Natural killer cell (primary cell): ENCODE measurements around the gene EXOC3L4. TPM values are rescaled to one million over a fixed set of nuclear protein-coding genes. Genes with fewer than 3 reads are reported as not detected.
"Not testable (repeated sequence)": the region's sequence is repeated elsewhere in the genome, so short reads cannot be mapped to it uniquely, and the experiment has no call there.

ENCODE experiments used
- ATAC-seq, 3 donors: fragments of 150-1000 bp in 2 of 3; fragments of 200-7000 bp in 1 of 3; cut with Tn5 transposase; 1 replicate in 1 of 3; 2 replicates in 2 of 3; pipeline ENCODE4 v1.10.0; 2021; ENCODE audit warnings: mild to moderate bottlenecking in 2 of 3, moderate library complexity in 2 of 3
- DNase-seq, 2 donors: peaks; one replicate each; pipeline versions ENCODE4 v3.0.0 to v3.0.0-alpha.2; 2013 to 2021; ENCODE audit warnings: mixed read lengths in 1 of 2
- H3K27ac ChIP-seq: one replicate; pipeline ENCODE4 v1.5.1; 2013; ENCODE audit warnings: mild to moderate bottlenecking, low read length
- H3K27me3 ChIP-seq: one replicate; pipeline ENCODE4 v1.6.1; 2013; ENCODE audit warnings: low read length; ENCODE audit not compliant: control insufficient read depth, insufficient read depth
- H3K36me3 ChIP-seq: one replicate; pipeline ENCODE4 v1.6.1; 2013; ENCODE audit warnings: low read length; ENCODE audit not compliant: control insufficient read depth, insufficient read depth
- H3K4me1 ChIP-seq: one replicate; pipeline ENCODE4 v1.6.1; 2013; ENCODE audit warnings: low read length; ENCODE audit not compliant: control insufficient read depth, insufficient read depth
- H3K4me3 ChIP-seq: one replicate; pipeline ENCODE4 v1.5.1; 2013; ENCODE audit warnings: low read length
- H3K9me3 ChIP-seq: one replicate; pipeline ENCODE4 v1.6.1; 2013; ENCODE audit warnings: low read length; ENCODE audit not compliant: control insufficient read depth, insufficient read depth
- H3K27ac Mint-ChIP-seq, 2 donors: one replicate each; pipeline ENCODE4 v1.8.0; 2022; ENCODE audit warnings: mild to moderate bottlenecking in 2 of 2, mixed read lengths in 2 of 2, moderate library complexity in 1 of 2
- H3K27me3 Mint-ChIP-seq, 2 donors: one replicate each; pipeline ENCODE4 v1.8.0; 2022; ENCODE audit warnings: low read depth in 2 of 2, mixed read lengths in 2 of 2
- H3K36me3 Mint-ChIP-seq: one replicate; pipeline ENCODE4 v1.8.0; 2022; ENCODE audit warnings: mixed read lengths
- H3K4me1 Mint-ChIP-seq, 2 donors: one replicate each; pipeline ENCODE4 v1.8.0; 2022; ENCODE audit warnings: mixed read lengths in 2 of 2
- H3K4me3 Mint-ChIP-seq: one replicate; pipeline ENCODE4 v1.8.0; 2022; ENCODE audit warnings: mild to moderate bottlenecking, moderate library complexity, mixed read lengths
- H3K9me3 Mint-ChIP-seq, 2 donors: one replicate each; pipeline ENCODE4 v1.8.0; 2022; ENCODE audit warnings: mixed read lengths in 2 of 2
- WGBS: methylation state at CpG from one replicate; pipeline ENCODE4 v1.1.7; 2013; ENCODE audit warnings: missing lambda C conversion rate; ENCODE audit not compliant: insufficient coverage; 5-methylcytosine and 5-hydroxymethylcytosine counted together
- intact Hi-C: fragments of 100-400 bp; cut with micrococcal nuclease; formaldehyde crosslinking; loops from one replicate; pipeline ENCODE4 v1.14.2; 2022
- total RNA-seq, 4 donors: library from RNA; stranded (reverse); fragments of 120-200 nt in 1 of 4; gene quantifications; one replicate each; pipeline versions ENCODE4 v1.2.3 to v1.2.4, GENCODE V29; 2013 to 2022
- TF ChIP-seq, protein P1 (sequence below): fragments of 200-600 bp; IDR thresholded peaks from one replicate; pipeline ENCODE4 v1.8.0; 2022; ENCODE audit warnings: antibody characterized with exemption

The EXOC3L4 gene
- total RNA-seq, 3 donors from 2014 or later (not counting 1 experiment from before 2014, with no cell fraction given) = not detected

DNA sequence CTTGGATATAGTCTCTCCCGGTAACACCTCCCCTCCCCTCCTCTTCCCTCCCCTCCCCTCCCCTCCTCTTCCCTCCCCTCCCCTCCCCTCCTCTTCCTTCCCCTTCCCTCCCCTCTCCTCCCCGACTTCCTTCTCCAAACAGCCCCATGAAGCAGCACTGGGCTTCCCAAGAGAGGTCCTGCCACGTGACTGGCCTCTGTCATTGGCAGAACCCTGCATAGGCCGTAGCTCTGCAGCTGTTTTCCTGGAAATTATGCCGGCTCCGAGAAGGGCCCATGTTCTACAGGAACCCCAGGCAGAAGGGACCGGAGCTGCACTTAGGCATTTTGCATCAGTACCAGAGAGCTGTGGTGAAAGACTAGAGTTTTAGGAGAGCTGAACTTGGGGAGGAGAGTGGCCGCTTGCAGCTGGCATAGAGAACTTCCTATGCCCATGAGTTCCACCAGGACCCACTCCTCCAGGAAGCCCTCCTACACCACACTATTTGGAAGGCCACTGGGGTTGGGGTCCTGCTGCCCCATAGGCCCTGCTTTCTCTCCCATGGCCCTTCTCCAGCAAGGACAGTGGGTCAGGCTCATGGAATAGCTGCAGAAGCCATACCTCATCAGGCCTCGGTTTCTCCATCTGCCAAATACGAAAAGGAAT, 23.6 kb downstream of the EXOC3L4 start:
- Mint-ChIP-seq H3K4me1 (peaks cover 5 to 6% of the 10 kb centered on the region in 2 donors), H3K4me3 (no peak overlapping the region), H3K27ac (no peak overlapping the region), H3K36me3 (no peaks in the 10 kb centered on the region), H3K27me3 (peaks cover 12 to 27% of the 10 kb centered on the region in 2 donors), H3K9me3 (no peaks in the 10 kb centered on the region)
- ATAC-seq (no peak), DNase-seq (no peak)
- Histone ChIP-seq H3K36me3 (no peaks in the 10 kb centered on the region), H3K27me3 (peaks cover 9% of the 10 kb centered on the region), H3K4me3 (no peak overlapping the region), H3K4me1 (peaks cover 38% of the 10 kb centered on the region), H3K9me3 (no peaks in the 10 kb centered on the region), H3K27ac (peak overlapping the region; percentile 48)
- TF ChIP-seq, protein P1, sequence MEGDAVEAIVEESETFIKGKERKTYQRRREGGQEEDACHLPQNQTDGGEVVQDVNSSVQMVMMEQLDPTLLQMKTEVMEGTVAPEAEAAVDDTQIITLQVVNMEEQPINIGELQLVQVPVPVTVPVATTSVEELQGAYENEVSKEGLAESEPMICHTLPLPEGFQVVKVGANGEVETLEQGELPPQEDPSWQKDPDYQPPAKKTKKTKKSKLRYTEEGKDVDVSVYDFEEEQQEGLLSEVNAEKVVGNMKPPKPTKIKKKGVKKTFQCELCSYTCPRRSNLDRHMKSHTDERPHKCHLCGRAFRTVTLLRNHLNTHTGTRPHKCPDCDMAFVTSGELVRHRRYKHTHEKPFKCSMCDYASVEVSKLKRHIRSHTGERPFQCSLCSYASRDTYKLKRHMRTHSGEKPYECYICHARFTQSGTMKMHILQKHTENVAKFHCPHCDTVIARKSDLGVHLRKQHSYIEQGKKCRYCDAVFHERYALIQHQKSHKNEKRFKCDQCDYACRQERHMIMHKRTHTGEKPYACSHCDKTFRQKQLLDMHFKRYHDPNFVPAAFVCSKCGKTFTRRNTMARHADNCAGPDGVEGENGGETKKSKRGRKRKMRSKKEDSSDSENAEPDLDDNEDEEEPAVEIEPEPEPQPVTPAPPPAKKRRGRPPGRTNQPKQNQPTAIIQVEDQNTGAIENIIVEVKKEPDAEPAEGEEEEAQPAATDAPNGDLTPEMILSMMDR = no peak
- intact Hi-C loops = no loop called here
- whole genome bisulfite sequencing = 44% methylated on average over 8 of the region's 10 CpGs

DNA sequence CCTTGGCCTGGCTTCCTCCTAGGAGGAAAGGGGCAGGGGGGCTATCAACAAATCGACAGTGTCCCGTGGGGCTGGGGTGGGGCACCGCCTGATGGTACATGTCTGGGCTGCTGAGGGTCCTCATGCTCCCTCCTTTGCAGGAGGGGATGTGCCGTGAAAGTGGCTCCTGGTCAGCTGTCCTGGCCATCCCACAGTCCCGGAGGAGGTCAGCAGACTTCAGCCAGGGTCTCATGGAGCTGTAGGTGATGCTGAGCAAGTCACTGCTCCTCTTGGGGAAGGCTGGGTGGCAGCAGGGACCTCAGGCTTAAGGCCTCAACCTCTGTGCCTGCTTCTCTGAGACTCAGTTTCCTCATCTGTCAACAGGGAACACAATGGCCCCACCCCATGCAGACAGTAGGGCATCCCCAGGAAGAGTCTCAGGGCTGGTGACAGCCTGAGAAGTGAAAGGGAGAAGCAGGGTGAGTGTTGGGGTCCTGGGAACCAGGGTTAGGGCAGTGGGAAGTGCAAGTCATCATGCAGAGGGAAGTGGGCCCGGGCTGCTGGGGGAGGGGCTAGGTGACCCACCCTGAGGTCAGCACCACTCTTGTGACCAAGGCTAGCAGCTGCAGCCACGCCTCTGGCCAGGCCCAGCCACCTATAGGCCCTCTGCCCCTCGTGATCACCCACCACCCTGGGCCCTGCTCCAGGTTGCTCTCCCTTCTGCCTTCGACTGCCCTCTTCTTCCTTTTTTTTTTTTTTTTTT, 24.3 kb downstream of the EXOC3L4 start:
- no peak overlapping the region for H3K4me3 ChIP-seq

DNA sequence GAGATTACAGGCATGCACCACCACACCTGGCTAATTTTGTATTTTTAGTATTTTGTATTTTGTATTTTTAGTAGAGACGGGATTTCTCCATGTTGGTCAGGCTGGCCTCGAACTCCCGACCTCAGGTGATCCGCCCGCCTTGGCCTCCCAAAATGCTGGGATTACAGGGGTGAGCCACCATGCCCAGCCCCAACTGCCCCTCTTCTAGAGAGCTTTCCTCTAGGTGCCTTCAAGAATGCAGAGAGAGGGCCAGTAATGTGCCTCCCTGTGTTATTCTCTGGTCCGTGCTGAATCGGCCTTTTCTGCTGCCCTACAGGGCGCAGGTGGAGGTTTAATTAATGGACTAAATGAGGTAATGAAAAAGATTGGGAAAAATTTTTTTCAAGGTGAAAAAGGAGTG, 25.0 kb downstream of the EXOC3L4 start:
- Mint-ChIP-seq H3K4me1 (peaks cover 5 to 12% of the 10 kb centered on the region in 2 donors), H3K27me3 (peaks cover 16 to 32% of the 10 kb centered on the region in 2 donors)
- H3K4me1 ChIP-seq = peaks cover 42% of the 10 kb centered on the region
- DNase-seq, H3K9me3 Mint-ChIP-seq, intact Hi-C loops, H3K4me3 Mint-ChIP-seq, H3K4me3 ChIP-seq, ATAC-seq, H3K27ac Mint-ChIP-seq, H3K27ac ChIP-seq, H3K36me3 Mint-ChIP-seq, H3K9me3 ChIP-seq, H3K36me3 ChIP-seq: not testable (repeated sequence)
- WGBS = 88% methylated on average over 8 of the region's 8 CpGs
- H3K27me3 ChIP-seq = peaks cover 14% of the 10 kb centered on the region

More for the DNA sequence above, 24.3 kb downstream of the EXOC3L4 start:
- Mint-ChIP-seq H3K27me3 (peaks cover 12 to 27% of the 10 kb centered on the region in 2 donors), H3K9me3 (no peaks in the 10 kb centered on the region), H3K4me1 (peaks cover 5 to 6% of the 10 kb centered on the region in 2 donors), H3K36me3 (no peaks in the 10 kb centered on the region), H3K4me3 (no peak overlapping the region), H3K27ac (no peak overlapping the region)
- peaks cover 9% of the 10 kb centered on the region for H3K27me3 ChIP-seq
- ATAC-seq (peak in 2 of 3 donors; percentile 48 to 76), DNase-seq (no peak)
- H3K36me3 ChIP-seq = no peaks in the 10 kb centered on the region
- TF ChIP-seq, protein P1 = no peak
- peaks cover 41% of the 10 kb centered on the region for H3K4me1 ChIP-seq
- peak overlapping the region; percentile 48 for H3K27ac ChIP-seq
- H3K9me3 ChIP-seq = no peaks in the 10 kb centered on the region
- 63% methylated on average over 7 of the region's 9 CpGs for WGBS
- intact Hi-C loops = no loop called here

DNA sequence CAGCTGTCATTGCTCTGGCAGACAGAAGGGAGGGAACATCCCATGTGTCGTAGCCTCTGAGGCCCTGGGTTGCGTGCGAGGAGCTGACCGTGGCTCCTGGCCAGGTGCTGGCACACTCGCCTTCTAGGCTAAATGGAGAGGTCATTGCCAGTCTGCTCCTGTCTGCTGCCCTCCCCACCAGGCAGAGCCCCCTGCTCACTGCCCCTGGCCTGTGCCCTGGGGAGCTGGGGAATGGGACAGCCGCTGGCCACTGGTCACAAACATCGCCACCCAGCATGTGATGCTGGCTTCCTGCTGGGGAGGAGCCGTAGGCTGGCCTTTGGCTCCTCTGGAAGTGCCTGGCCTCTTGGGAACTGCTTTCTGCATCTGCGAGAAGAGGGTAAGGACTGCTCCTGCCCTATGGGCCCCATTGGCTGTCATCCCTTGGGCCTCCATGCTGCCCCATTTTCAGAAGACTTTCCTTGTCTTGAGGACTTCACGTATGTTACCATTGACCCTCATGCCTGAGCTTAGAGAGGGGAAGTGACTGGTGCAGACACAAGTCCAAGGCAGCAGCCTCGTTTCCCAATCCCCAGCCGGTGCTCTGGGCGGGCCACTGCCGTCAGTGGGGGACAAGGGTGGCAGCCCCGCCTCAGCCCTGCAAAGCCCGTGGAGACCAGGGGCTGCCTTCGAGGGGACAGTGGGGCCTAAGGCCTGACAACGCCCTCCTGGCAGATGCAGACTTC, 26.8 kb downstream of the EXOC3L4 start:
- intact Hi-C loops = no loop called here
- H3K9me3 Mint-ChIP-seq = no peaks in the 10 kb centered on the region
- H3K27me3 Mint-ChIP-seq = peaks cover 20 to 32% of the 10 kb centered on the region in 2 donors
- H3K36me3 ChIP-seq = no peaks in the 10 kb centered on the region
- no peak overlapping the region for H3K4me3 ChIP-seq
- H3K9me3 ChIP-seq = no peaks in the 10 kb centered on the region
- no peaks in the 10 kb centered on the region for H3K36me3 Mint-ChIP-seq
- peak overlapping the region; percentile 49 for H3K4me3 Mint-ChIP-seq
- DNase-seq (no peak), ATAC-seq (no peak)
- peaks cover 0 to 6% of the 10 kb centered on the region in 2 donors for H3K4me1 Mint-ChIP-seq
- no peak overlapping the region for H3K27ac Mint-ChIP-seq
- 58% methylated on average over 17 of the region's 18 CpGs for WGBS
- H3K27ac ChIP-seq = peak overlapping the region; percentile 46
- H3K27me3 ChIP-seq = peaks cover 14% of the 10 kb centered on the region
- TF ChIP-seq, protein P1 = no peak
- peaks cover 42% of the 10 kb centered on the region for H3K4me1 ChIP-seq
